ENCODE data around the gene HELLS. TPM values are rescaled to one million over a fixed set of nuclear protein-coding genes. Genes with fewer than 3 reads are reported as not detected.

The HELLS gene
- total and polyA plus RNA-seq, 2 experiments from 2014 or later: 15.8 to 27.0 TPM

DNA sequence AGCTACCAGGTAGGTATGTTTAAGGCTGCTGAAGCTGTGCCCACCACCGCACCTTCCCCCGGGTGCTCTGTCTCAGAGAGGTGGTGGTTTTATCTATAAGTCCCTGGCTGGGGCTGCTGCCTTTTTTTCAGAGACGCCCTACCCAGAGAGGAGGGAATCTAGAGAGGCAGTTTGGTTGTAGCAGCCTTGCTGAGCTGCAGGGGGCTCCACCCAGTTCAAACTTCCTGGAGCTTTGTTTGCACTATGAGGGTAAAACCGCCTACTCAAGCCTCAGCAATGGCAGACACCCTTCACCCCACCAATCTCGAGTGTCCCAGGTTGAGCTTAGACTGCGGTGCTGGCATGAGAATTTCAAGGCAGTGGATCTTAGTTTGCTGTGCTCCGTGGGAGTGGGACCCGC, 94.3 kb downstream of the HELLS start:
- Histone ChIP-seq H2AFZ (no peak overlapping the region), H3K4me2 (no peak overlapping the region), H3K4me3 (no peak overlapping the region), H3K27me3 (no peaks in the 10 kb centered on the region), H3K4me1 (ENCODE audit: insufficient read depth) (no peaks in the 10 kb centered on the region), H3K9me2 (replicated peaks; ENCODE audit: insufficient read depth) (no peaks in the 10 kb centered on the region), H3K9me3 (ENCODE audit: low read depth) (no peaks in the 10 kb centered on the region), H3K27ac (no peak overlapping the region), H4K20me1 (ENCODE audit: insufficient read depth, poor library complexity, severe bottlenecking) (no peaks in the 10 kb centered on the region), H3K36me3 (replicated peaks; ENCODE audit: insufficient read depth, low read depth) (no peaks in the 10 kb centered on the region), H3K79me2 (no peaks in the 10 kb centered on the region)
- no peak for DNase-seq (ENCODE audit: low spot score)
- whole genome bisulfite sequencing (ENCODE audit: low lambda C conversion rate, missing lambda C conversion rate): 86% methylated on average over 8 of the region's 8 CpGs
- TF ChIP-seq EZH2 (IDR thresholded peaks at IDR 0.05; ENCODE audit: borderline replicate concordance): no peak
- TF ChIP-seq, protein P1, sequence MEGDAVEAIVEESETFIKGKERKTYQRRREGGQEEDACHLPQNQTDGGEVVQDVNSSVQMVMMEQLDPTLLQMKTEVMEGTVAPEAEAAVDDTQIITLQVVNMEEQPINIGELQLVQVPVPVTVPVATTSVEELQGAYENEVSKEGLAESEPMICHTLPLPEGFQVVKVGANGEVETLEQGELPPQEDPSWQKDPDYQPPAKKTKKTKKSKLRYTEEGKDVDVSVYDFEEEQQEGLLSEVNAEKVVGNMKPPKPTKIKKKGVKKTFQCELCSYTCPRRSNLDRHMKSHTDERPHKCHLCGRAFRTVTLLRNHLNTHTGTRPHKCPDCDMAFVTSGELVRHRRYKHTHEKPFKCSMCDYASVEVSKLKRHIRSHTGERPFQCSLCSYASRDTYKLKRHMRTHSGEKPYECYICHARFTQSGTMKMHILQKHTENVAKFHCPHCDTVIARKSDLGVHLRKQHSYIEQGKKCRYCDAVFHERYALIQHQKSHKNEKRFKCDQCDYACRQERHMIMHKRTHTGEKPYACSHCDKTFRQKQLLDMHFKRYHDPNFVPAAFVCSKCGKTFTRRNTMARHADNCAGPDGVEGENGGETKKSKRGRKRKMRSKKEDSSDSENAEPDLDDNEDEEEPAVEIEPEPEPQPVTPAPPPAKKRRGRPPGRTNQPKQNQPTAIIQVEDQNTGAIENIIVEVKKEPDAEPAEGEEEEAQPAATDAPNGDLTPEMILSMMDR (IDR thresholded peaks at IDR 0.05; ENCODE audit: poor library complexity): no peak
- TF ChIP-seq EZH2phosphoT487 (IDR thresholded peaks at IDR 0.05; ENCODE audit: low read depth, severe bottlenecking, unreplicated experiment): no peak

DNA sequence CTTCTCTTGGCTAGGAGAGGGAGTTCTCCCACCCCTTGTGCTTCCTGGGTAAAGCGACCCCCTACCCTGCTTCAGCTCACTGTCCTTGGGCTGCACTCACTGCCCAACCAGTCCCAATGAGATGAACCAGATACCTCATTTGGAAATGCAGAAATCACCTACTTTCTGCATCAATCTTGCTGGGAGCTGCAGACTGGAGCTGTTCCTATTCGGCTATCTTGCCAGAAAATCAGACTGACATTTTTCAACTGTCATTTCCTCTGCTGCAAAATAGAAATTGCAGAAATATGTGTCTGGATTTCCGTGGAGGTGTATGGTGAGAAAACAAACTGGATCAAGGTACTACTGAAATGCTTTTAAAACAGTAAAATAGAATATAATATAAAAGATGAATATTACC, 95.0 kb downstream of the HELLS start:
- Histone ChIP-seq H4K20me1 (ENCODE audit: insufficient read depth, poor library complexity, severe bottlenecking) (no peaks in the 10 kb centered on the region), H3K27me3 (no peaks in the 10 kb centered on the region), H3K27ac (no peak overlapping the region), H3K36me3 (replicated peaks; ENCODE audit: insufficient read depth, low read depth) (no peaks in the 10 kb centered on the region), H3K4me3 (no peak overlapping the region), H3K4me2 (no peak overlapping the region), H3K9me2 (replicated peaks; ENCODE audit: insufficient read depth) (no peaks in the 10 kb centered on the region), H3K79me2 (no peaks in the 10 kb centered on the region), H3K4me1 (ENCODE audit: insufficient read depth) (no peaks in the 10 kb centered on the region), H2AFZ (no peak overlapping the region), H3K9me3 (ENCODE audit: low read depth) (no peaks in the 10 kb centered on the region)
- 66% methylated on average over 3 of the region's 3 CpGs for WGBS (ENCODE audit: low lambda C conversion rate, missing lambda C conversion rate)
- TF ChIP-seq, protein P1 (IDR thresholded peaks at IDR 0.05; ENCODE audit: poor library complexity): no peak
- TF ChIP-seq EZH2phosphoT487 (IDR thresholded peaks at IDR 0.05; ENCODE audit: low read depth, severe bottlenecking, unreplicated experiment): no peak
- TF ChIP-seq EZH2 (IDR thresholded peaks at IDR 0.05; ENCODE audit: borderline replicate concordance): no peak
- no peak for DNase-seq (ENCODE audit: low spot score)

DNA sequence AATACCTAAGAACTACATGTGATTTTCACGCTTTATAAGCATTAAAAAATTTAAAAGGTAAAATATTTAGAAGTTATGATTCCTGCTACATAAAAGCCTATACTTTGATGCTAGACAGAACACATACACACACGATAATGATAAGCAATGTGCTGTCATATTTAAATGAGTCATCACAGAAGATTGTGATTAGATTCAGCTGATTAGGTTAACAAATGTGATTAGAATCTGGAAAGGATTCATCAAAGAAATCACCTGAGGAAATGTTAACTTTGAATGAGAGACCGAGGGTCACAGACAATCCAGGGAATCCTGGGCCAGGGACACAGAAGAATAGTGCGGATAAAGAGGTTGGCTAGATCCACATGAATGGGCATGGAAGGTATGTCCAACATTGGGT, 95.9 kb downstream of the HELLS start:
- Histone ChIP-seq H3K27ac (no peak overlapping the region), H3K9me2 (replicated peaks; ENCODE audit: insufficient read depth) (no peaks in the 10 kb centered on the region), H3K27me3 (no peaks in the 10 kb centered on the region), H3K4me3 (no peak overlapping the region), H3K79me2 (no peaks in the 10 kb centered on the region), H4K20me1 (ENCODE audit: insufficient read depth, poor library complexity, severe bottlenecking) (no peaks in the 10 kb centered on the region), H2AFZ (no peak overlapping the region), H3K9me3 (ENCODE audit: low read depth) (no peaks in the 10 kb centered on the region), H3K4me2 (no peak overlapping the region), H3K4me1 (ENCODE audit: insufficient read depth) (no peaks in the 10 kb centered on the region), H3K36me3 (replicated peaks; ENCODE audit: insufficient read depth, low read depth) (no peaks in the 10 kb centered on the region)
- no peak for DNase-seq (ENCODE audit: low spot score)
- TF ChIP-seq EZH2 (IDR thresholded peaks at IDR 0.05; ENCODE audit: borderline replicate concordance) (no peak), EZH2phosphoT487 (IDR thresholded peaks at IDR 0.05; ENCODE audit: low read depth, severe bottlenecking, unreplicated experiment) (no peak)
- TF ChIP-seq, protein P1 (IDR thresholded peaks at IDR 0.05; ENCODE audit: poor library complexity): no peak
- 84% methylated on average over 4 of the region's 4 CpGs for WGBS (ENCODE audit: low lambda C conversion rate, missing lambda C conversion rate)

DNA sequence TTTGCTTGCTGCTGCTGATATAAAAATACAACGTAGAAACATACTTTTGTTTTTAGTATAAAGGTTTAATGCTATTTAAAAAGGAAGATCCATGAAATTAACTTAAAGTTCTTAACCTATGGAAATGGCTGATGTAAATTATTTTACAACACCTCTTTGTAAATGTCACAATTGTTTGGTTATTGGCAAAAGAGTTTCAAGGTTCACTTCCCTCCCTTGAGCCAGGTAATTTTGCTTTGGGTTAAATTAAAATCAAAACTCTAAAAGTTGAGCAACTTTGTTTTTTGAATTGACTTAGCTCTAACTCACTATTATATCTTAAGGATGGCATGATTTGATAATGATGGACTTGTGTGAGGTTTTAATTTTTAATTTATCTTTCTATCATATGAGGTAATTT, 98.8 kb downstream of the HELLS start:
- H3K9me3 ChIP-seq (ENCODE audit: low read depth): no peaks in the 10 kb centered on the region
- no peaks in the 10 kb centered on the region for H4K20me1 ChIP-seq (ENCODE audit: insufficient read depth, poor library complexity, severe bottlenecking)
- H3K4me2 ChIP-seq: no peak overlapping the region
- WGBS (ENCODE audit: low lambda C conversion rate, missing lambda C conversion rate): 97% methylated on average over 1 of the region's 1 CpG
- H3K79me2 ChIP-seq: no peaks in the 10 kb centered on the region
- no peak for DNase-seq (ENCODE audit: low spot score)
- no peaks in the 10 kb centered on the region for H3K36me3 ChIP-seq (replicated peaks; ENCODE audit: insufficient read depth, low read depth)
- no peak overlapping the region for H3K27ac ChIP-seq
- TF ChIP-seq EZH2phosphoT487 (IDR thresholded peaks at IDR 0.05; ENCODE audit: low read depth, severe bottlenecking, unreplicated experiment): no peak
- TF ChIP-seq EZH2 (IDR thresholded peaks at IDR 0.05; ENCODE audit: borderline replicate concordance): no peak
- TF ChIP-seq, protein P1 (IDR thresholded peaks at IDR 0.05; ENCODE audit: poor library complexity): no peak
- H3K27me3 ChIP-seq: no peaks in the 10 kb centered on the region
- no peaks in the 10 kb centered on the region for H3K4me1 ChIP-seq (ENCODE audit: insufficient read depth)
- H2AFZ ChIP-seq: no peak overlapping the region
- no peak overlapping the region for H3K4me3 ChIP-seq
- H3K9me2 ChIP-seq (replicated peaks; ENCODE audit: insufficient read depth): no peaks in the 10 kb centered on the region
